Fibroblast of lung (primary cell): ENCODE data around the gene TSLP.

ENCODE experiments used
- CTCF ChIP-seq, 2 donors: IDR thresholded peaks in 1 of 2; conservative IDR thresholded peaks in 1 of 2; 1 replicate in 1 of 2; 2 replicates in 1 of 2; pipeline ENCODE4 v1.5.1; 2011 to 2012; ENCODE audit warnings: low read length in 2 of 2, control low read depth in 1 of 2, inconsistent platforms in 1 of 2, low read depth in 1 of 2, mild to moderate bottlenecking in 1 of 2
- EZH2 ChIP-seq: IDR thresholded peaks from 2 replicates; pipeline ENCODE4 v1.5.1; 2012; ENCODE audit warnings: low read length, control low read depth, mild to moderate bottlenecking; ENCODE audit errors: missing control alignments

GRCh38 chr5:111060169-111060568 lies 11.3 kb upstream of the TSLP start:
- TF ChIP-seq CTCF (conservative IDR thresholded peaks at IDR 0.05 in 1 of 2, IDR thresholded peaks at IDR 0.05 in 1 of 2; ENCODE audit: low read depth in 1 of 2, low read length in 2 of 2) = no peak
- no peak for TF ChIP-seq EZH2
